Progenitor cell of endocrine pancreas (in vitro differentiated cells): ENCODE measurements around the gene TTC9B. TPM values are rescaled to one million over a fixed set of nuclear protein-coding genes. Genes with fewer than 3 reads are reported as not detected.
"Not testable (repeated sequence)": the region's sequence is repeated elsewhere in the genome, so short reads cannot be mapped to it uniquely, and the experiment has no call there.

Source experiments
- DNase-seq: peaks from one replicate; pipeline ENCODE4 v3.0.0; 2021; ENCODE audit warnings: low spot score; ENCODE audit not compliant: unreplicated experiment
- H3K27ac Mint-ChIP-seq: 2 replicates; pipeline ENCODE4 v1.8.0; 2021; ENCODE audit warnings: mild to moderate bottlenecking, moderate library complexity, mixed read lengths
- H3K27me3 Mint-ChIP-seq: 2 replicates; pipeline ENCODE4 v1.8.0; 2021; ENCODE audit warnings: mixed read lengths
- H3K36me3 Mint-ChIP-seq: 2 replicates; pipeline ENCODE4 v1.8.0; 2022; ENCODE audit warnings: mixed read lengths; ENCODE audit not compliant: insufficient read depth
- H3K4me1 Mint-ChIP-seq: 2 replicates; pipeline ENCODE4 v1.8.0; 2021; ENCODE audit warnings: low read depth, mixed read lengths
- H3K4me3 Mint-ChIP-seq: 2 replicates; pipeline ENCODE4 v1.8.0; 2021; ENCODE audit warnings: low read depth, mild to moderate bottlenecking, moderate library complexity, mixed read lengths
- H3K9me3 Mint-ChIP-seq: 2 replicates; pipeline ENCODE4 v1.8.0; 2021; ENCODE audit warnings: low read depth, mixed read lengths
- total RNA-seq: library from RNA; stranded (reverse); gene quantifications from 2 replicates; pipeline ENCODE4 v1.2.1, GENCODE V29; 2021
- TF ChIP-seq, protein P1 (sequence below): fragments of 200-600 bp; sonication (generic); IDR thresholded peaks from one replicate; pipeline ENCODE4 v1.5.0; 2021; ENCODE audit warnings: antibody characterized with exemption, mild to moderate bottlenecking; ENCODE audit not compliant: unreplicated experiment

The TTC9B gene
- total RNA-seq, 1 donor from 2014 or later, result not detected

- TF ChIP-seq, protein P1, sequence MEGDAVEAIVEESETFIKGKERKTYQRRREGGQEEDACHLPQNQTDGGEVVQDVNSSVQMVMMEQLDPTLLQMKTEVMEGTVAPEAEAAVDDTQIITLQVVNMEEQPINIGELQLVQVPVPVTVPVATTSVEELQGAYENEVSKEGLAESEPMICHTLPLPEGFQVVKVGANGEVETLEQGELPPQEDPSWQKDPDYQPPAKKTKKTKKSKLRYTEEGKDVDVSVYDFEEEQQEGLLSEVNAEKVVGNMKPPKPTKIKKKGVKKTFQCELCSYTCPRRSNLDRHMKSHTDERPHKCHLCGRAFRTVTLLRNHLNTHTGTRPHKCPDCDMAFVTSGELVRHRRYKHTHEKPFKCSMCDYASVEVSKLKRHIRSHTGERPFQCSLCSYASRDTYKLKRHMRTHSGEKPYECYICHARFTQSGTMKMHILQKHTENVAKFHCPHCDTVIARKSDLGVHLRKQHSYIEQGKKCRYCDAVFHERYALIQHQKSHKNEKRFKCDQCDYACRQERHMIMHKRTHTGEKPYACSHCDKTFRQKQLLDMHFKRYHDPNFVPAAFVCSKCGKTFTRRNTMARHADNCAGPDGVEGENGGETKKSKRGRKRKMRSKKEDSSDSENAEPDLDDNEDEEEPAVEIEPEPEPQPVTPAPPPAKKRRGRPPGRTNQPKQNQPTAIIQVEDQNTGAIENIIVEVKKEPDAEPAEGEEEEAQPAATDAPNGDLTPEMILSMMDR, result peak; percentile 73
- Mint-ChIP-seq H3K9me3 (peaks cover 4% of the 10 kb centered on the region), H3K4me1 (peaks cover 2% of the 10 kb centered on the region), H3K36me3 (peaks cover 3% of the 10 kb centered on the region), H3K4me3 (no peak overlapping the region), H3K27me3 (peaks cover 68% of the 10 kb centered on the region), H3K27ac (no peak overlapping the region)
- DNase-seq, result peak; percentile 40
These were observed 3.9 kb upstream of the TTC9B start for GRCh38 chr19:40221858-40222619.

GRCh38 chr19:40220674-40221073, 2.5 kb upstream of the TTC9B start:
- DNase-seq, result no peak
- Mint-ChIP-seq H3K4me3 (no peak overlapping the region), H3K27ac (no peak overlapping the region), H3K36me3 (peaks cover 3% of the 10 kb centered on the region), H3K9me3 (peaks cover 4% of the 10 kb centered on the region), H3K27me3 (peaks cover 72% of the 10 kb centered on the region), H3K4me1 (peaks cover 3% of the 10 kb centered on the region)
- TF ChIP-seq, protein P1, result no peak

GRCh38 chr19:40219721-40220276, 1.6 kb upstream of the TTC9B start:
- H3K27me3 Mint-ChIP-seq, result peaks cover 66% of the 10 kb centered on the region

DNA sequence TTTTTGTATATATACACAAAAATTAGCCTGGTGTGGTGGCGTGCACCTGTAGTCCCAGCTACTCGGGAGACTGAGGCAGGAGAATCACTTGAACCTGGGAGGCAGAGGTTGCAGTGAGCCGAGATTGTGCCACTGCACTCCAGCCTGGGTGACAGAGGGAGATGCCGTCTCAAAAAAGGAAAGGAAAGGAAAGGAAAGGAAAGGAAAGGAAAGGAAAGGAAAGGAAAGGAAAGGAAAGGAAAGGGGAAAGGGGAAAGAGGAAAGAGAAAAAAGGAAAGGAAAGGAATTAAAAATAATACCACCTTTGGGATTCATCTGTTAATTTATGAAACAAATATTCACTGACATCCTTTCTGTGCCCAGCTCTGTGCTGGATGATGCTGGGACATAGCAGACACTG, 845 bp upstream of the TTC9B start:
- peaks cover 58% of the 10 kb centered on the region for H3K27me3 Mint-ChIP-seq
- not testable (repeated sequence) for H3K27ac Mint-ChIP-seq, H3K9me3 Mint-ChIP-seq

More at GRCh38 chr19:40219721-40220276, 1.6 kb upstream of the TTC9B start:
- no peak for DNase-seq
- H3K36me3 Mint-ChIP-seq, result peaks cover 3% of the 10 kb centered on the region
- no peak overlapping the region for H3K27ac Mint-ChIP-seq
- no peak overlapping the region for H3K4me3 Mint-ChIP-seq
- H3K9me3 Mint-ChIP-seq, result peaks cover 4% of the 10 kb centered on the region
- peaks cover 3% of the 10 kb centered on the region for H3K4me1 Mint-ChIP-seq
- TF ChIP-seq, protein P1, result no peak

GRCh38 chr19:40217027-40217810, 965 bp downstream of the TTC9B start:
- DNase-seq, result peak; percentile 48
- H3K36me3 Mint-ChIP-seq, result peaks cover 6% of the 10 kb centered on the region
- H3K27me3 Mint-ChIP-seq, result peaks cover 53% of the 10 kb centered on the region
- peaks cover 3% of the 10 kb centered on the region for H3K4me1 Mint-ChIP-seq
- TF ChIP-seq, protein P1, result peak; percentile 52
- H3K27ac Mint-ChIP-seq, result no peak overlapping the region
- peak overlapping the region; percentile 1 for H3K4me3 Mint-ChIP-seq
- peaks cover 4% of the 10 kb centered on the region for H3K9me3 Mint-ChIP-seq

More for the DNA sequence above, 845 bp upstream of the TTC9B start:
- H3K4me3 Mint-ChIP-seq, H3K36me3 Mint-ChIP-seq, H3K4me1 Mint-ChIP-seq, DNase-seq: not testable (repeated sequence)
